Measurements from ENCODE around the gene GABRE. TPM values are rescaled to one million over a fixed set of nuclear protein-coding genes. Genes with fewer than 3 reads are reported as not detected.

Gene GABRE
- total and polyA plus RNA-seq, 2 donors (not counting 3 experiments of a cell fraction or from before 2014, with no cell fraction given) = 6.1 to 33.4 TPM

DNA sequence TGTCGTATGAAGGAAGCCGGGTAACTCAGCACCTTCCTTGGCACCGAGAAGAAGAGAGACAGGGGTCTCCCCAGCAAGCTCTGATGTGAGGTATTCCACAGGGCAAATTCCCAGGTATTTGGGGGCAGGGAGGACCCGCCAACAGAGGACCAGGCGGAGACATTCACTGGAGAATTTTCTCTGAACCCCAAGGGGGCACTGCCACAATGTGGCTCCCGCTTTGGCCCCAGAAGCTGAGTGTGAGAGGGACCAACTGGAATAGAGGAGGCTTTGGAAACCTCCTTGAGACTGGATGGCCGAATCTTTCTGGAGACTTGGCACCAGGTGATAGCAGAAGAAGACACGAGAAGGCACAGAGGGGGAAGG lies 735 bp upstream of the GABRE start:
- ChIA-PET CTCF (interaction anchor here (1.3 to 3.0 kb wide), 2 partner anchors 149 to 222 kb away, joined by 9 to 15 read pairs; no protein-coding TSS in a partner anchor), POLR2A (interaction anchor here (2.0 kb wide), 1 partner anchor 9 kb away, joined by 10 read pairs; no protein-coding TSS in a partner anchor)
- intact Hi-C loops (cut with micrococcal nuclease) = no loop called here

More for the DNA sequence above, 735 bp upstream of the GABRE start:
- H3K27ac ChIP-seq (ENCODE audit: insufficient read depth, low read depth, low read length) = no peak overlapping the region
- dilution Hi-C loops (cut with MboI; ENCODE audit: extremely low pct_ligation_motif_present, low sequenced_read_pairs) = no loop called here
- peak overlapping the region in 1 of 3 experiments; percentile 67 for H3K4me3 ChIP-seq (replicated peaks in 1 of 3; ENCODE audit: insufficient read depth in 1 of 3, low read depth in 1 of 3, low read length in 3 of 3)
- H4K20me1 ChIP-seq (replicated peaks; ENCODE audit: control insufficient read depth, extremely low read depth, insufficient read depth, low read length) = no peaks in the 10 kb centered on the region
- H3K4me1 ChIP-seq (ENCODE audit: control insufficient read depth, extremely low read depth, insufficient read depth, low read length) = peaks cover 19% of the 10 kb centered on the region
- peak overlapping the region; percentile 80 for H2AFZ ChIP-seq (ENCODE audit: low read depth, low read length)
- no TSS peak for BruUV-seq (replicated peaks)
- H3K79me2 ChIP-seq (ENCODE audit: control insufficient read depth, insufficient read depth, low read length) = peaks cover 32% of the 10 kb centered on the region
- no peaks in the 10 kb centered on the region for H3K9me1 ChIP-seq (replicated peaks; ENCODE audit: control insufficient read depth, extremely low read depth, insufficient read depth, low read length)
- H3K9me3 ChIP-seq (replicated peaks; ENCODE audit: control insufficient read depth, insufficient read depth, low read length) = no peaks in the 10 kb centered on the region
- FAIRE-seq (no peak), DNase-seq (ENCODE audit: low read depth, low spot score) (no peak)
- H3K4me2 ChIP-seq (ENCODE audit: insufficient read depth, low read length) = no peak overlapping the region
- no peak overlapping the region for H3K9ac ChIP-seq (replicated peaks; ENCODE audit: extremely low read depth, insufficient read depth, low read length)
- H3K36me3 ChIP-seq (ENCODE audit: control insufficient read depth in 2 of 2, extremely low read depth in 1 of 2, insufficient read depth in 2 of 2, low read length in 2 of 2) = no peaks in the 10 kb centered on the region
- no peaks in the 10 kb centered on the region for H3K27me3 ChIP-seq (ENCODE audit: control insufficient read depth in 2 of 2, insufficient read depth in 2 of 2, low read length in 2 of 2)
- TF ChIP-seq, protein P1, sequence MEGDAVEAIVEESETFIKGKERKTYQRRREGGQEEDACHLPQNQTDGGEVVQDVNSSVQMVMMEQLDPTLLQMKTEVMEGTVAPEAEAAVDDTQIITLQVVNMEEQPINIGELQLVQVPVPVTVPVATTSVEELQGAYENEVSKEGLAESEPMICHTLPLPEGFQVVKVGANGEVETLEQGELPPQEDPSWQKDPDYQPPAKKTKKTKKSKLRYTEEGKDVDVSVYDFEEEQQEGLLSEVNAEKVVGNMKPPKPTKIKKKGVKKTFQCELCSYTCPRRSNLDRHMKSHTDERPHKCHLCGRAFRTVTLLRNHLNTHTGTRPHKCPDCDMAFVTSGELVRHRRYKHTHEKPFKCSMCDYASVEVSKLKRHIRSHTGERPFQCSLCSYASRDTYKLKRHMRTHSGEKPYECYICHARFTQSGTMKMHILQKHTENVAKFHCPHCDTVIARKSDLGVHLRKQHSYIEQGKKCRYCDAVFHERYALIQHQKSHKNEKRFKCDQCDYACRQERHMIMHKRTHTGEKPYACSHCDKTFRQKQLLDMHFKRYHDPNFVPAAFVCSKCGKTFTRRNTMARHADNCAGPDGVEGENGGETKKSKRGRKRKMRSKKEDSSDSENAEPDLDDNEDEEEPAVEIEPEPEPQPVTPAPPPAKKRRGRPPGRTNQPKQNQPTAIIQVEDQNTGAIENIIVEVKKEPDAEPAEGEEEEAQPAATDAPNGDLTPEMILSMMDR (IDR thresholded peaks at IDR 0.05; ENCODE audit: extremely low read depth in 1 of 2, insufficient read depth in 1 of 2, low read depth in 1 of 2, low read length in 2 of 2) = no peak
- no peak for TF ChIP-seq POLR2A (IDR thresholded peaks at IDR 0.05; ENCODE audit: low read depth, low read length)
- no peak for TF ChIP-seq EZH2 (IDR thresholded peaks at IDR 0.05; ENCODE audit: borderline replicate concordance, low read depth, low read length, severe bottlenecking)
- TF ChIP-seq POLR2AphosphoS5 (IDR thresholded peaks at IDR 0.05; ENCODE audit: insufficient read depth, low read depth, low read length) = no peak
- TF ChIP-seq, protein P2, sequence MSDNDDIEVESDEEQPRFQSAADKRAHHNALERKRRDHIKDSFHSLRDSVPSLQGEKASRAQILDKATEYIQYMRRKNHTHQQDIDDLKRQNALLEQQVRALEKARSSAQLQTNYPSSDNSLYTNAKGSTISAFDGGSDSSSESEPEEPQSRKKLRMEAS (IDR thresholded peaks at IDR 0.05; ENCODE audit: insufficient read depth, insufficient read length) = no peak
- no peak for TF ChIP-seq MYC (IDR thresholded peaks at IDR 0.05; ENCODE audit: low read depth, low read length)
- no peak for TF ChIP-seq JUN (IDR thresholded peaks at IDR 0.05; ENCODE audit: borderline replicate concordance, insufficient read depth, insufficient read length, low read depth)
